ENCODE data around the gene TSHZ2.
"Not testable (repeated sequence)": the region's sequence is repeated elsewhere in the genome, so short reads cannot be mapped to it uniquely, and the experiment has no call there.

The TSHZ2 gene

DNA sequence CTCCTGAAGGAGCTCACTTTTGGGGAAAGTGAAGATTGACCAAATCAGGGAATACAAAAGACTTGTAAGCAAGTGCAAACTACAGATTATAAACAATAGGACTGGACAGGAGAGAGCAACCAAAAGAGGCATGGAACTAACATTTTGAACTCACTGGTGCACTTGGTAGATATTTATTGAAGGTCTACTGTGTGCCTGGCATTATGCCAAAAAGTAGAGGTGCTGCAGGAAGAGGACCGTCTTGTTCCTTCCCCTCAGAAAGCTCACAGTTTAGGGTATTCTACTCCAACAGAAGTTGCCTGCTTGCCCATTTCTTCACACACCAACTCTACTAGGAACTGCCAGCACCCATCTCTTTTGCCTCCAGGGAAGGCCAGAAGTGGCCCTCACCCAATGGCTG, 10.0 kb upstream of the TSHZ2 start:
- Histone ChIP-seq H3K9me3 (ENCODE audit: control insufficient read depth in 5 of 5, low read length in 5 of 5) (no peaks in the 10 kb centered on the region), H3K9ac (ENCODE audit: low read length in 5 of 5) (no peak overlapping the region), H3K27me3 (ENCODE audit: control insufficient read depth in 5 of 5, insufficient read depth in 4 of 5, low read length in 5 of 5) (no peaks in the 10 kb centered on the region), H3K36me3 (ENCODE audit: control insufficient read depth in 5 of 5, insufficient read depth in 5 of 5, low read length in 5 of 5) (no peaks in the 10 kb centered on the region), H3K27ac (ENCODE audit: low read depth, low read length) (no peak overlapping the region), H3K4me3 (ENCODE audit: low read depth in 1 of 5, low read length in 5 of 5) (no peak overlapping the region), H3K4me1 (ENCODE audit: control insufficient read depth in 5 of 5, insufficient read depth in 5 of 5, low read length in 5 of 5) (no peaks in the 10 kb centered on the region)

DNA sequence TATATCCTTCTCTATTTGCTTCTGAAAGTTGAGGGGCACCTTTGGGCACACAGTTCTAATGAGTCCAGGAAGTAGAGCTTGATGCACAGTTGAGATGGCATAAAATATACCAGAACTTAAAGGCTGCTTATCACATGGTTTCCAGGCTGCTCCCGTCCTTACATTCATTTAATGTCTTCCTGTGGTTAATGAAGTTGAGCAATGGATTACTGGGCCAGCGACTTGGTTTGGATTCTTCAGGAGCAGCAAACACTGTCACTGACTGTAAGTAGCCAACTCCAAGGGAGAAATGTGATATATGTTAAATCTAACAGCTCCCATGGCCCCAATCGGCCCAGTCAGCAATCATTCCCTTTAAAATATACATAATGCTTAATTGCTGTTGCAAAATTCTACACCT, 9.0 kb upstream of the TSHZ2 start:
- H3K27me3 ChIP-seq (ENCODE audit: control insufficient read depth in 5 of 5, insufficient read depth in 4 of 5, low read length in 5 of 5), result no peaks in the 10 kb centered on the region
- no peak overlapping the region for H3K9ac ChIP-seq (ENCODE audit: low read length in 5 of 5)
- H3K36me3 ChIP-seq (ENCODE audit: control insufficient read depth in 5 of 5, insufficient read depth in 5 of 5, low read length in 5 of 5), result no peaks in the 10 kb centered on the region
- no peak overlapping the region for H3K27ac ChIP-seq (ENCODE audit: low read depth, low read length)
- no peak overlapping the region for H3K4me3 ChIP-seq (ENCODE audit: low read depth in 1 of 5, low read length in 5 of 5)
- no peaks in the 10 kb centered on the region for H3K9me3 ChIP-seq (ENCODE audit: control insufficient read depth in 5 of 5, low read length in 5 of 5)
- no peaks in the 10 kb centered on the region for H3K4me1 ChIP-seq (ENCODE audit: control insufficient read depth in 5 of 5, insufficient read depth in 5 of 5, low read length in 5 of 5)

- Histone ChIP-seq H3K9ac (ENCODE audit: low read length in 5 of 5) (no peak overlapping the region), H3K36me3 (ENCODE audit: control insufficient read depth in 5 of 5, insufficient read depth in 5 of 5, low read length in 5 of 5) (no peaks in the 10 kb centered on the region), H3K27ac (ENCODE audit: low read depth, low read length) (no peak overlapping the region), H3K27me3 (ENCODE audit: control insufficient read depth in 5 of 5, insufficient read depth in 4 of 5, low read length in 5 of 5) (no peaks in the 10 kb centered on the region), H3K9me3 (ENCODE audit: control insufficient read depth in 5 of 5, low read length in 5 of 5) (no peaks in the 10 kb centered on the region), H3K4me1 (ENCODE audit: control insufficient read depth in 5 of 5, insufficient read depth in 5 of 5, low read length in 5 of 5) (no peaks in the 10 kb centered on the region), H3K4me3 (ENCODE audit: low read depth in 1 of 5, low read length in 5 of 5) (no peak overlapping the region)
Observed at GRCh38 chr20:52964131-52964530, 8.0 kb upstream of the TSHZ2 start.

GRCh38 chr20:52965380-52965779, 6.8 kb upstream of the TSHZ2 start:
- H3K4me1 ChIP-seq (ENCODE audit: control insufficient read depth in 5 of 5, insufficient read depth in 5 of 5, low read length in 5 of 5), result no peaks in the 10 kb centered on the region
- no peak overlapping the region for H3K9ac ChIP-seq (ENCODE audit: low read length in 5 of 5)
- no peaks in the 10 kb centered on the region for H3K27me3 ChIP-seq (ENCODE audit: control insufficient read depth in 5 of 5, insufficient read depth in 4 of 5, low read length in 5 of 5)
- H3K9me3 ChIP-seq (ENCODE audit: control insufficient read depth in 5 of 5, low read length in 5 of 5), result no peaks in the 10 kb centered on the region
- H3K4me3 ChIP-seq (ENCODE audit: low read depth in 1 of 5, low read length in 5 of 5), result no peak overlapping the region
- no peaks in the 10 kb centered on the region for H3K36me3 ChIP-seq (ENCODE audit: control insufficient read depth in 5 of 5, insufficient read depth in 5 of 5, low read length in 5 of 5)
- no peak overlapping the region for H3K27ac ChIP-seq (ENCODE audit: low read depth, low read length)

DNA sequence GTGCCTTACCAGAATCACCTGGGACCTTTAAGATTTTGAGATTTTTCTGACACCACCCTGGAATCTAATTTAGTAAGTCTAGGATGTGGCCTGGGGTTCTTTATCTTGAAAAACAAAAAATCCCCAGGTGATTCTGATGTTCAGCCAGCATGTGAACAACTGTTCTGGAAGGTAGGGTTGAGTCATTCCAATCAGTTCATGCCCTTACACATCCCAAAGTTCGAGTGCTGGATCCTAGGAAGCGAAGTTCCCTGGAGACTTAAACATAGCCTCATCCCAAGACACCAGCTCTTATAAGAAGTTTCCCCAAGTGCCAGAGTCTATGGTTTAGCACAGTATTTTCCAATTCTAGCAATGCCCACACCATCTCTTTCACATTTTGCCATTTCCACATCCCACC, 6.3 kb upstream of the TSHZ2 start:
- no peaks in the 10 kb centered on the region for H3K4me1 ChIP-seq (ENCODE audit: control insufficient read depth in 5 of 5, insufficient read depth in 5 of 5, low read length in 5 of 5)
- H3K9me3 ChIP-seq (ENCODE audit: control insufficient read depth in 5 of 5, low read length in 5 of 5), result no peaks in the 10 kb centered on the region
- no peak overlapping the region for H3K9ac ChIP-seq (ENCODE audit: low read length in 5 of 5)
- no peak overlapping the region for H3K27ac ChIP-seq (ENCODE audit: low read depth, low read length)
- H3K27me3 ChIP-seq (ENCODE audit: control insufficient read depth in 5 of 5, insufficient read depth in 4 of 5, low read length in 5 of 5), result no peaks in the 10 kb centered on the region
- H3K36me3 ChIP-seq (ENCODE audit: control insufficient read depth in 5 of 5, insufficient read depth in 5 of 5, low read length in 5 of 5), result no peaks in the 10 kb centered on the region
- no peak overlapping the region for H3K4me3 ChIP-seq (ENCODE audit: low read depth in 1 of 5, low read length in 5 of 5)

DNA sequence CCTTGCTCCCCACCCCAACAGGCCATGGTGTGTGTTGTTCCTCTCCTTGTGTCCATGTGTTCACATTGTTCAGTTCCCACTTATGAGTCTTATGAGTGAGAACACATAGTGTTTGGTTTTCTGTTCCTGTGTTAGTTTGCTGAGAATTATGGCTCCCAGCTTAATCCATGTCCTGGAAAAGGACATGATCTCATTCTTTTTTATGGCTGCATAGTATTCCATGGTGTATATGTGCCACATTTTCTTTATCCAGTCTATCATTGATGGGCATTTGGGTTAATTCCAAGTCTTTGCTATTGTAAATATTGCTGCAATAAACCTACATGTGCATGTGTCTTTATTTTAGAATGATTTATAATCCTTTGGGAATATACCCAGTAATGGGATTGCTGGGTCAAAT, 5.6 kb upstream of the TSHZ2 start:
- not testable (repeated sequence) for H3K27ac ChIP-seq (ENCODE audit: low read depth, low read length); H3K9me3 ChIP-seq (ENCODE audit: control insufficient read depth in 5 of 5, low read length in 5 of 5); H3K4me1 ChIP-seq (ENCODE audit: control insufficient read depth in 5 of 5, insufficient read depth in 5 of 5, low read length in 5 of 5); H3K27me3 ChIP-seq (ENCODE audit: control insufficient read depth in 5 of 5, insufficient read depth in 4 of 5, low read length in 5 of 5); H3K9ac ChIP-seq (ENCODE audit: low read length in 5 of 5); H3K4me3 ChIP-seq (ENCODE audit: low read depth in 1 of 5, low read length in 5 of 5); H3K36me3 ChIP-seq (ENCODE audit: control insufficient read depth in 5 of 5, insufficient read depth in 5 of 5, low read length in 5 of 5)

- no peaks in the 10 kb centered on the region for H3K9me3 ChIP-seq (ENCODE audit: control insufficient read depth in 5 of 5, low read length in 5 of 5)
- peak overlapping the region; percentile 74 for H3K27ac ChIP-seq (ENCODE audit: low read depth, low read length)
- peaks cover 0 to 6% (median 2%) of the 10 kb centered on the region in 5 donors for H3K27me3 ChIP-seq (ENCODE audit: control insufficient read depth in 5 of 5, insufficient read depth in 4 of 5, low read length in 5 of 5)
- no peaks in the 10 kb centered on the region for H3K36me3 ChIP-seq (ENCODE audit: control insufficient read depth in 5 of 5, insufficient read depth in 5 of 5, low read length in 5 of 5)
- peak overlapping the region; percentile 48 to 93 (median 81) for H3K4me3 ChIP-seq (ENCODE audit: low read depth in 1 of 5, low read length in 5 of 5)
- H3K9ac ChIP-seq (ENCODE audit: low read length in 5 of 5), result peak overlapping the region in 1 of 5 donors; percentile 86
- H3K4me1 ChIP-seq (ENCODE audit: control insufficient read depth in 5 of 5, insufficient read depth in 5 of 5, low read length in 5 of 5), result peaks cover 0 to 30% (median 21%) of the 10 kb centered on the region in 5 donors
Observed at GRCh38 chr20:52971498-52972189, 514 bp upstream of the TSHZ2 start.

GRCh38 chr20:52972965-52973819, 1.0 kb downstream of the TSHZ2 start:
- H3K4me3 ChIP-seq (ENCODE audit: low read depth in 1 of 5, low read length in 5 of 5), result peak overlapping the region; percentile 78 to 93 (median 81)
- H3K27ac ChIP-seq (ENCODE audit: low read depth, low read length), result peak overlapping the region; percentile 74
- peak overlapping the region; percentile 70 to 90 (median 77) for H3K9ac ChIP-seq (ENCODE audit: low read length in 5 of 5)
- H3K9me3 ChIP-seq (ENCODE audit: control insufficient read depth in 5 of 5, low read length in 5 of 5), result no peaks in the 10 kb centered on the region
- no peaks in the 10 kb centered on the region for H3K36me3 ChIP-seq (ENCODE audit: control insufficient read depth in 5 of 5, insufficient read depth in 5 of 5, low read length in 5 of 5)
- H3K4me1 ChIP-seq (ENCODE audit: control insufficient read depth in 5 of 5, insufficient read depth in 5 of 5, low read length in 5 of 5), result peaks cover 0 to 30% (median 21%) of the 10 kb centered on the region in 5 donors
- H3K27me3 ChIP-seq (ENCODE audit: control insufficient read depth in 5 of 5, insufficient read depth in 4 of 5, low read length in 5 of 5), result peaks cover 0 to 6% (median 2%) of the 10 kb centered on the region in 5 donors

GRCh38 chr20:52974179-52974594, 2.0 kb downstream of the TSHZ2 start:
- H3K4me3 ChIP-seq (ENCODE audit: low read depth in 1 of 5, low read length in 5 of 5), result peak overlapping the region; percentile 78 to 93 (median 81)
- peaks cover 0 to 30% (median 21%) of the 10 kb centered on the region in 5 donors for H3K4me1 ChIP-seq (ENCODE audit: control insufficient read depth in 5 of 5, insufficient read depth in 5 of 5, low read length in 5 of 5)
- peak overlapping the region in 4 of 5 donors; percentile 72 to 90 (median 82) for H3K9ac ChIP-seq (ENCODE audit: low read length in 5 of 5)
- H3K27ac ChIP-seq (ENCODE audit: low read depth, low read length), result peak overlapping the region; percentile 74
- H3K9me3 ChIP-seq (ENCODE audit: control insufficient read depth in 5 of 5, low read length in 5 of 5), result no peaks in the 10 kb centered on the region
- no peaks in the 10 kb centered on the region for H3K36me3 ChIP-seq (ENCODE audit: control insufficient read depth in 5 of 5, insufficient read depth in 5 of 5, low read length in 5 of 5)
- peaks cover 0 to 6% (median 2%) of the 10 kb centered on the region in 5 donors for H3K27me3 ChIP-seq (ENCODE audit: control insufficient read depth in 5 of 5, insufficient read depth in 4 of 5, low read length in 5 of 5)
